NCI-H2171 (cell line): ENCODE measurements around the gene C1orf146.
"Not testable (repeated sequence)": the region's sequence is repeated elsewhere in the genome, so short reads cannot be mapped to it uniquely, and the experiment has no call there.

Experiments used
- DNase-seq: peaks from one replicate; lab custom pipeline; 2025; lab: John Stamatoyannopoulos, UW

The C1orf146 gene, protein sequence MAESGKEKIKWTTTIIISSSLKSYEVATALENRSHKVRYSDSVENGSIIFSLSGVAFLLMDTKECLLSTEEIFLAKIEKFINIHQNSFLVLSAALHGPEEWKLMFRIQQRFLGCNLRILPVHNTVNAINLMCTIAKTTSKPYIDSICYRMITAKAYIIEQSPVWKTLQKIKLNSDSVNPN

GRCh38 chr1:92217721-92218120 is at the start of gene C1orf146:
Gene C1orf146 (plus strand): TSS chr1:92217915. CDS start chr1:92231421, 13,506 bp downstream.
- DNase-seq, result no peak

DNA sequence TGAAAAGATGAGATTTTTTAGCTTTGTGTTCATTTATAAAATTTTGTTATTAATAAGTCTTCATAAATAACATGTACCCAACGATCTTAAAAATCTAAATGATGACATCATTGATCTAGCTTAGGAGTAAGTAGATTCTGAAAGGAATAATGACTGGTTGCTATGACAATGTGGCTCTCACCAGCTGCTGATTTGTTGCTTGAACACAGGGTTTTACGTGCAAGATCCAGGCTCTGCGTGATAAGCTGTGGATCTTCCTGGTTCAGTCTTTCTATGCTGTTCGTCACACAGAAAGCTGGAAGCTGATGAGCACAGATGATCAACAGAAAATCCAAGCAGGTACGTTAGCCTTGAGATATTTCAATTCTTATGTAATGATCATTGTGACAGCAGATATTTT is 49.1 kb upstream of the C1orf146 start:
- no peak for DNase-seq

- no peak for DNase-seq
These were observed 48.3 kb upstream of the C1orf146 start for GRCh38 chr1:92169214-92170005.

GRCh38 chr1:92184632-92185031 is 33.1 kb upstream of the C1orf146 start:
- no peak for DNase-seq

- no peak for DNase-seq
These were observed 31.6 kb upstream of the C1orf146 start for GRCh38 chr1:92186081-92186480.

DNA sequence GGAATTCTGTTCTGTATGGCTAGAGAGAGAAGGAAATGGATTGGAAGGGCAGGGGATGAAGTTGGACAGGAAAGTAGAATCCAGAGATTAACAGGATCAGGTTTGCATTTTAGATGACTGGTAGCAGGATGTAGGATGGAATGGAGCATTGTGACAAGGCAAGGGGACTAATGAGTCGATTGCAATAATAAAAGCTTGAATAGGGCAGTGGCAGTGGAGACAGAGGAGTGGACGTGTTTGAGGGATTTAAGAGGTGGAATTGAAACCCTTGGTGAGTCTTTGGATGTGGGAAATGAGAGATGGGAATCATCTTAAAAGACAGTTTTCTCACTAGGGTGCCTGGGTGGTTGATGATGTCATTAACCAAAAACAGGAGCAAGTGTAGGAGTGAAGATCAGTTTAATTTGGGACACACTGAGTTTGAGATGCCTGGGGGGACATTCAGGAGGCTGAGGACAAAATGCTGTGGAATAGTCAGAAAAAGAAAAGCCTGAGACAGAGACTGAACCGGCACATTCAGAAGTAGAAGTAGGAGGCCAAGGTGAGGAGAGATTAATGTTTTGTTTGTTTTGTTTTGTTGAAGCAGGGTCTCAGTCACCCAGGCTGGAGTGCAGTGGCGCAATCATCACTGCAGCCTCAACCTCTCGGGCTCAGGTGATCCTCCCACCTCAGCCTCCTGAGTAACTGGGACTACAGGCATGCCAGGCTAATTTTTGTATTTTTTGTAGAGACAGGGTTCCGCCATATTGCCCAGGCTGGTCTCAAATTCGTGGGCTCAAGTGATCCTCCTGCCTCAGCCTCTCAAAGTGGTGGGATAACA is 29.1 kb upstream of the C1orf146 start:
- DNase-seq, result no peak

GRCh38 chr1:92191726-92192125 is 26.0 kb upstream of the C1orf146 start:
- DNase-seq, result no peak

DNA sequence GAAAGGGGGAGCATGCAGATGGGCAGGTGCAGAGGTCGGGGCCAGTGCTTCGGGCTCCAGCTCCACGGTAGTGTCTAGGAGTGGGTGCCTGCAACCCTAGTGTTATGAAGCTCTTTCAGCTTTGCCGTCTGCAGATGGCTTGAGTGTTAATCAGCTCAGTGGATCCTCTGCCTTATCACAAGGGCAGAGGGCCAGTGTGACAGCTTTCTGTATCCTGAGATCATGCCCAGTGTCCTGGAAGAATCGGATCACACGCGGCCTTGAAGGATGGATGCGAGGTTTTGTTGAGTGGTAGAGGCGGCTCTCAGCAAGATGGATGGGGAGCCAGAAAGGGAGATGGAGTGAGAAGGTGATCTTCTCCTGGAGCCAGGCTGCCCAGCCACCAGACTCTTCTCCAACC is 25.5 kb upstream of the C1orf146 start:
- DNase-seq, result no peak

- DNase-seq, result no peak
These were observed 23.2 kb upstream of the C1orf146 start for GRCh38 chr1:92194511-92194910.

DNA sequence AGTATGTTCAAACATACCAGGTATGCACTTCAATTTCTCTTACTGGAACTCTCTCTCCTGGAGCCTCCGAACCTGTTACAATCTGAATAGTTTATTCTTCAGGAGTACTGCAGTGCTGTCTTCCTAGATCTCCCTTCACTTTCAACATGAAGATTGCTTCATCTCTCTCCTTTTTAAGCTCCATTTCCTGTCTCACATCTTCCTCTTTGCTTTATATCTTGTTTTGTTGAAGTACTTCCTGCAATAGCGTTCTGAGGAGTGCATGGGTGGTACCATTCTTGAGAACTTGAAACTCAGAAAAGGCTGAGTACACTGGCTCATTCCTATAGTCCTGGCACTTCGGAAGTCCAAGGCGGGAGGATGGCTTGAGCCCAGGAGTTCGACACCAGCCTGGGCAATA is 15.7 kb upstream of the C1orf146 start:
- DNase-seq, result no peak

DNA sequence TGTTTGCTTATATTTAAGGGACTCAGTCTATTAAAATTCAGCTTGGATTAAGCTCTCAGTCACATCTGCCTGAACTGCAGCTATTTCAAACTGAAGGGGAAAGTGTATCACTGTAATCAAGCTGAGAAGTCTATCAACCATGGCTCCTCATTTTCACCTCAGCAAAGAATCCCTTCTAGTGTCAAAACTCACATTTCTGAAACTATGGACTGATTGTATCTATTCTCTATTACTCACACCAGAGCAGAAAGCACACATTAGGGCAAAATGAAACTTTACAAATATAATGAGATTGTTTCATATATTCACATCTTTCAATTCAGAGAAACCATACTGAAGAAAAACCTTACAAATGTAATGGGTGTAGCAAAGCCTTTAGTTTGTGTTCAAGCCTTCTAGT is 14.6 kb upstream of the C1orf146 start:
- no peak for DNase-seq

DNA sequence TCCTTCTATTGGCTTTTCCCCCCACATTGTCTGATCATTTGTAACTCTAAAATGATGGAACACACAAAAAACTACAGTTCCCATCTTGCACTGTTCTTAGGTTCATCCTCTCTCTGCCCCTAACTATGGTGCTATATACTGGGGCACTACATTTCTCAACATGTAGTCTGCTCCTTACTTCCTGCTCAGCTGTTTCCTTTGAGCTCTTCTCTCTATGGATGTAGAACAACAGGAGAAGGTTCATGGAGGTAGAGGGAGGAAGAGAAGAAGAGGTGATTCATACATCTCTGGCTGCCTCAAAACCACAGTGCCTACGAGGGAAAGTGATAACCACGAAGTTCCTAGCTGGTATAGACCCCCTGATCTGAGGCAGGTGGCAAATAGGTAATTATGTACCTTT is 7.0 kb upstream of the C1orf146 start:
- DNase-seq, result no peak

GRCh38 chr1:92211166-92211565 is 6.5 kb upstream of the C1orf146 start:
- DNase-seq, result no peak

GRCh38 chr1:92218559-92218958 is 844 bp downstream of the C1orf146 start:
- DNase-seq, result no peak

DNA sequence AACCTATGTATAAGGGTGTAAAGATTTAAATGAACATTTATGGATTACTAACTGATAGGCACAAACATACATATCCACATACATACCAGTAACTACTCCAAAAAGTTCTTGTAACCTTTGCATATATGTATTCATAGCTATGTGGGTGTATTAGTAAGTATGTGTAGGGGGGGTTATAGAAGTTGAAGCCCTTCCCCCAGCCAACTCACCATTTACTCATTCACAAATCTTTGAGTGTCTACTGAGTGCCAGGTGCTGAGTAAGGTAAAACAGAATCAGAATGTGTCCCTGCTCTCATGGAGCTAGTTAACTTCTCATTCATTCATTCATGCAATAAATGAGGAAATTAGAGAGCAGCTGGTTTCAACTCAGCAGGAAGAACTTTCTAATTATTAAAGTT is 1.3 kb downstream of the C1orf146 start:
- no peak for DNase-seq

- DNase-seq, result no peak
These were observed 10.7 kb downstream of the C1orf146 start for GRCh38 chr1:92228401-92228800.

DNA sequence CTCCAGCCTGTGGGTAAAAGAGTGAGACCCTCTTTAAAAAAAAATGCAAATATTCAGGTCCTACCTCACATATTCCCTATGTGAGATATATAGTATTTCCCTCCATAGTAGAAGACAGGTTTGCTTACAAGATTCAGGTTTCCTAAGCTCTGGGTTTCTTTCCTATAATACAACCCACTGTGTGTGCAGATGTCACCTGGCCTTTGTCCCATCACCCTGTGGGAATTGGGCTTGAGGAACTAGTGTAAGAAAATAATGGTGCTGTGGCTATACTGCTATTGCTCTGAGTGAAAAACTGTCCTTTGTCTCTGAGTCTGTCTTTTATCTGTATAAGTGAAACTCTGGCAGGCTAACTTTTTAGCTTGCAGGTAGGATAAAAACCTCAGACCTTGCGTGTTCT is 13.0 kb downstream of the C1orf146 start:
- DNase-seq, result no peak

GRCh38 chr1:92240034-92240433 is 22.3 kb downstream of the C1orf146 start:
- DNase-seq, result no peak

DNA sequence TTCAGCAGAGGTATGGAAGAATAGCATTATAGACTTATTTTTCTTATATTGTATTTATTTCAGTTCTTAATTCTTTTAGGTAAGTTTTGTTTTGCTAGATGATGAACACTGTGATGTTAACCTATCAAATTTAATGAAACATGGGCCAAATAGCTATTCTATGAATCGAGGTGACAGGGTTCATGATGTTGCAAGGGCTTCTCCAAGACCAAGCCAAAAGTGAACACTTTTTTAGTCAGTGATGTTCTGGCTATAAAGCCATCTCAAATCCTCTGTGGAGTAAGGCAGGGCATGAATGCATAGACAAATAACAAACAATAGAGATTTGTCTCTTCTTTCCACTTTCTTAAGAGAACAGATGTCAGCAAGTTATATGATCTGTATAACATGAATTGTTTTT is 26.7 kb downstream of the C1orf146 start:
- DNase-seq, result no peak

GRCh38 chr1:92254714-92255113 is 37.0 kb downstream of the C1orf146 start:
- not testable (repeated sequence) for DNase-seq

GRCh38 chr1:92259350-92259749 is 41.6 kb downstream of the C1orf146 start:
- DNase-seq, result no peak

DNA sequence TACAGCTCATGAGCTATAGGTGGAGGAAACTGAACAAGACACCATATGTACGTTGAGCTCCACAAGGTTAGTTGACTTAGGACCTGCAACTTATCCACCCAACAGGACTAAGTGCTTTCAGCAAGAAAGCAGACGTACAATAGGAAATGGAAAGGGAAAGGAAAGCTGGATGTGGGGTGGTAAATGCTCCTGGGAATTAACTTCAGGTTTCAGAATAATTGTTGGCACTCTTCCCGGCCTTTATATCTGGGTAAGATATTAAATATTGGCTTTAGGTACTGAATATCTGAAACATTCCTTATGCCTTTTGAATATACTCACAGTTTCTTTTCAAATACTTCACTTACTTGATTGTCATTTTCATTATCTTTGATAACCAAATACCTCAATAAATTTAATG is 44.8 kb downstream of the C1orf146 start:
- DNase-seq, result no peak

GRCh38 chr1:92273039-92273438 is 55.3 kb downstream of the C1orf146 start:
- no peak for DNase-seq
